ENCODE measurements around the gene MYL7.

MYL7 gene

GRCh38 chr7:44167920-44168319 lies 26.8 kb upstream of the MYL7 start:
- no peak for DNase-seq

GRCh38 chr7:44163591-44163990 lies 22.5 kb upstream of the MYL7 start:
- no peak for DNase-seq

GRCh38 chr7:44162785-44163395 lies 21.8 kb upstream of the MYL7 start:
- no peak for DNase-seq

- DNase-seq = no peak
Observed at GRCh38 chr7:44162179-44162578, 21.0 kb upstream of the MYL7 start.

- DNase-seq = no peak
Observed at GRCh38 chr7:44161371-44161770, 20.2 kb upstream of the MYL7 start.

- DNase-seq = no peak
Observed at GRCh38 chr7:44159824-44160630, 18.9 kb upstream of the MYL7 start.

- DNase-seq = no peak
Observed at GRCh38 chr7:44158873-44159631, 17.9 kb upstream of the MYL7 start.

GRCh38 chr7:44158096-44158872 lies 17.2 kb upstream of the MYL7 start:
- DNase-seq = no peak

- no peak for DNase-seq
Observed at GRCh38 chr7:44157116-44158080, 16.3 kb upstream of the MYL7 start.

GRCh38 chr7:44156453-44157010 lies 15.4 kb upstream of the MYL7 start:
- DNase-seq = no peak

GRCh38 chr7:44155191-44156185 lies 14.4 kb upstream of the MYL7 start:
- DNase-seq = no peak

- DNase-seq = no peak
Observed at GRCh38 chr7:44154703-44155102, 13.6 kb upstream of the MYL7 start.

- DNase-seq = no peak
Observed at GRCh38 chr7:44153948-44154335, 12.8 kb upstream of the MYL7 start.

- DNase-seq = no peak
Observed at GRCh38 chr7:44152971-44153947, 12.1 kb upstream of the MYL7 start.

GRCh38 chr7:44151956-44152355 lies 10.8 kb upstream of the MYL7 start:
- no peak for DNase-seq

- no peak for DNase-seq
Observed at GRCh38 chr7:44150966-44151941, 10.1 kb upstream of the MYL7 start.

GRCh38 chr7:44150466-44150832 lies 9.3 kb upstream of the MYL7 start:
- DNase-seq = no peak

All from NCI-H1105 (cell line).